ENCODE measurements around the gene LMAN2. TPM values are rescaled to one million over a fixed set of nuclear protein-coding genes. Genes with fewer than 3 reads are reported as not detected.
A peak's percentile ranks its signal among the peaks of the same experiment; 100 is the strongest.

The LMAN2 gene
- total RNA-seq, 4 donors from 2014 or later = 193 to 321 (median 268) TPM

GRCh38 chr5:177365845-177366527 is 14.5 kb upstream of the LMAN2 start:
- TF ChIP-seq CTCF (IDR thresholded peaks at IDR 0.05) (no peak), POLR2A (IDR thresholded peaks at IDR 0.05) (no peak)
- peak overlapping the region; percentile 48 to 88 (median 68) for H3K27ac ChIP-seq
- no peaks in the 10 kb centered on the region for H3K36me3 ChIP-seq
- H3K4me3 ChIP-seq = no peak overlapping the region
- H3K27me3 ChIP-seq = no peaks in the 10 kb centered on the region
- H3K9me3 ChIP-seq = no peaks in the 10 kb centered on the region
- no peak for DNase-seq
- H3K4me1 ChIP-seq = peaks cover 3 to 59% (median 30%) of the 10 kb centered on the region in 4 donors

GRCh38 chr5:177364159-177364962 is 12.9 kb upstream of the LMAN2 start:
- Histone ChIP-seq H3K27ac (peak overlapping the region in 1 of 4 donors; percentile 14), H3K27me3 (no peaks in the 10 kb centered on the region), H3K4me3 (no peak overlapping the region), H3K9me3 (no peaks in the 10 kb centered on the region), H3K4me1 (peaks cover 3 to 54% (median 30%) of the 10 kb centered on the region in 4 donors), H3K36me3 (no peaks in the 10 kb centered on the region)
- DNase-seq = peak in 1 of 3 donors; percentile 33
- TF ChIP-seq CTCF (IDR thresholded peaks at IDR 0.05) (no peak), POLR2A (IDR thresholded peaks at IDR 0.05) (no peak)

- no peaks in the 10 kb centered on the region for H3K9me3 ChIP-seq
- no peaks in the 10 kb centered on the region for H3K36me3 ChIP-seq
- no peaks in the 10 kb centered on the region for H3K27me3 ChIP-seq
- H3K27ac ChIP-seq = peak overlapping the region in 2 of 4 donors; percentile 74 to 84
- TF ChIP-seq CTCF (IDR thresholded peaks at IDR 0.05) (no peak), POLR2A (IDR thresholded peaks at IDR 0.05) (no peak)
- no peak for DNase-seq
- H3K4me3 ChIP-seq = peak overlapping the region in 3 of 4 donors; percentile 54 to 66 (median 56)
- peaks cover 0 to 62% (median 30%) of the 10 kb centered on the region in 4 donors for H3K4me1 ChIP-seq
These were observed 12.1 kb upstream of the LMAN2 start for GRCh38 chr5:177363565-177363964.

GRCh38 chr5:177362610-177363507 is 11.4 kb upstream of the LMAN2 start:
- Histone ChIP-seq H3K4me3 (peak overlapping the region; percentile 32 to 66 (median 55)), H3K27me3 (no peaks in the 10 kb centered on the region), H3K36me3 (no peaks in the 10 kb centered on the region), H3K27ac (peak overlapping the region; percentile 4 to 84 (median 50)), H3K9me3 (no peaks in the 10 kb centered on the region), H3K4me1 (peaks cover 0 to 67% (median 30%) of the 10 kb centered on the region in 4 donors)
- DNase-seq = peak; percentile 74 to 88 (median 85)
- no peak for TF ChIP-seq POLR2A (IDR thresholded peaks at IDR 0.05)
- TF ChIP-seq CTCF (IDR thresholded peaks at IDR 0.05) = no peak

GRCh38 chr5:177362292-177362609 is 10.8 kb upstream of the LMAN2 start:
- H3K9me3 ChIP-seq = no peaks in the 10 kb centered on the region
- H3K4me3 ChIP-seq = peak overlapping the region in 1 of 4 donors; percentile 54
- TF ChIP-seq CTCF (IDR thresholded peaks at IDR 0.05) (no peak), POLR2A (IDR thresholded peaks at IDR 0.05) (no peak)
- peaks cover 0 to 66% (median 33%) of the 10 kb centered on the region in 4 donors for H3K4me1 ChIP-seq
- H3K27me3 ChIP-seq = no peaks in the 10 kb centered on the region
- no peaks in the 10 kb centered on the region for H3K36me3 ChIP-seq
- no peak for DNase-seq
- H3K27ac ChIP-seq = peak overlapping the region; percentile 4 to 84 (median 50)

Data from Peyer's patch (tissue), 4 donors.